ENCODE data around the gene PTPRG.

The PTPRG gene

GRCh38 chr3:61876797-61877196, 315.4 kb downstream of the PTPRG start:
- DNase-seq, result peak; percentile 70

- DNase-seq, result no peak
These were observed 316.2 kb downstream of the PTPRG start for GRCh38 chr3:61877359-61878138.

GRCh38 chr3:61882253-61882652, 320.9 kb downstream of the PTPRG start:
- peak; percentile 24 for DNase-seq

GRCh38 chr3:61884794-61885193, 323.4 kb downstream of the PTPRG start:
- DNase-seq, result no peak

- DNase-seq, result no peak
These were observed 324.0 kb downstream of the PTPRG start for GRCh38 chr3:61885414-61885813.

GRCh38 chr3:61887206-61887605, 325.8 kb downstream of the PTPRG start:
- no peak for DNase-seq

GRCh38 chr3:61889259-61889658, 327.9 kb downstream of the PTPRG start:
- DNase-seq, result no peak

- no peak for DNase-seq
These were observed 328.8 kb downstream of the PTPRG start for GRCh38 chr3:61890167-61890566.

- DNase-seq, result no peak
These were observed 329.2 kb downstream of the PTPRG start for GRCh38 chr3:61890586-61890985.

- DNase-seq, result no peak
These were observed 331.5 kb downstream of the PTPRG start for GRCh38 chr3:61892891-61893290.

- no peak for DNase-seq
These were observed 332.6 kb downstream of the PTPRG start for GRCh38 chr3:61893840-61894566.

- peak; percentile 93 for DNase-seq
These were observed 333.9 kb downstream of the PTPRG start for GRCh38 chr3:61894988-61895935.

GRCh38 chr3:61896251-61896650, 334.9 kb downstream of the PTPRG start:
- no peak for DNase-seq

GRCh38 chr3:61897848-61898247, 336.5 kb downstream of the PTPRG start:
- DNase-seq, result no peak

- no peak for DNase-seq
These were observed 338.5 kb downstream of the PTPRG start for GRCh38 chr3:61899700-61900462.

GRCh38 chr3:61901496-61901895, 340.1 kb downstream of the PTPRG start:
- DNase-seq, result no peak

GRCh38 chr3:61901986-61902385, 340.6 kb downstream of the PTPRG start:
- no peak for DNase-seq

- no peak for DNase-seq
These were observed 341.7 kb downstream of the PTPRG start for GRCh38 chr3:61903074-61903473.

- no peak for DNase-seq
These were observed 342.7 kb downstream of the PTPRG start for GRCh38 chr3:61903931-61904657.

GRCh38 chr3:61907210-61907795, 345.9 kb downstream of the PTPRG start:
- DNase-seq, result no peak

- peak; percentile 84 for DNase-seq
These were observed 347.0 kb downstream of the PTPRG start for GRCh38 chr3:61908382-61908781.

Measured in HCEC 1CT (cell line).